Mucosa of rectum (tissue), 2 donors: ENCODE data around the gene HSBP1L1.
A peak's percentile ranks its signal among the peaks of the same experiment; 100 is the strongest.

ENCODE experiments used
- H3K27ac ChIP-seq, 2 donors: one replicate each; pipeline ENCODE4 v1.7.0; 2013; ENCODE audit warnings: inconsistent platforms in 2 of 2, low read depth in 2 of 2, low read length in 2 of 2
- H3K27me3 ChIP-seq, 2 donors: one replicate each; pipeline ENCODE4 v1.7.0; 2013; ENCODE audit warnings: low read length in 2 of 2; ENCODE audit not compliant: control insufficient read depth in 2 of 2, insufficient read depth in 2 of 2
- H3K36me3 ChIP-seq, 2 donors: one replicate each; pipeline ENCODE4 v1.7.0; 2013; ENCODE audit warnings: low read length in 2 of 2; ENCODE audit not compliant: control insufficient read depth in 2 of 2, insufficient read depth in 2 of 2
- H3K4me1 ChIP-seq, 2 donors: one replicate each; pipeline ENCODE4 v1.7.0; 2013; ENCODE audit warnings: low read length in 2 of 2, mild to moderate bottlenecking in 1 of 2; ENCODE audit not compliant: control insufficient read depth in 2 of 2, insufficient read depth in 2 of 2
- H3K4me3 ChIP-seq, 2 donors: one replicate each; pipeline ENCODE4 v1.7.0; 2013; ENCODE audit warnings: low read length in 2 of 2
- H3K9ac ChIP-seq, 2 donors: one replicate each; pipeline ENCODE4 v1.7.0; 2013; ENCODE audit warnings: low read length in 2 of 2, low read depth in 1 of 2, mild to moderate bottlenecking in 1 of 2
- H3K9me3 ChIP-seq, 2 donors: one replicate each; pipeline ENCODE4 v1.7.0; 2013; ENCODE audit warnings: low read length in 2 of 2; ENCODE audit not compliant: control insufficient read depth in 2 of 2
- donor health status: healthy.
- donor health status: Normal muscosa, but diverticular disease.

Gene HSBP1L1

GRCh38 chr18:79964330-79965118, at the start of gene HSBP1L1:
TSS of gene HSBP1L1 (plus strand) at chr18:79964643. CDS start at chr18:79964736, 93 bp downstream.
- Histone ChIP-seq H3K27me3 (no peaks in the 10 kb centered on the region), H3K27ac (peak within 1 kb of the TSS; percentile 95), H3K36me3 (peaks cover 2 to 4% of the 10 kb centered on the region in 2 donors), H3K4me3 (peak within 1 kb of the TSS; percentile 71 to 82), H3K4me1 (peaks cover 25 to 47% of the 10 kb centered on the region in 2 donors), H3K9me3 (no peaks in the 10 kb centered on the region), H3K9ac (peak within 1 kb of the TSS; percentile 79 to 93)

DNA sequence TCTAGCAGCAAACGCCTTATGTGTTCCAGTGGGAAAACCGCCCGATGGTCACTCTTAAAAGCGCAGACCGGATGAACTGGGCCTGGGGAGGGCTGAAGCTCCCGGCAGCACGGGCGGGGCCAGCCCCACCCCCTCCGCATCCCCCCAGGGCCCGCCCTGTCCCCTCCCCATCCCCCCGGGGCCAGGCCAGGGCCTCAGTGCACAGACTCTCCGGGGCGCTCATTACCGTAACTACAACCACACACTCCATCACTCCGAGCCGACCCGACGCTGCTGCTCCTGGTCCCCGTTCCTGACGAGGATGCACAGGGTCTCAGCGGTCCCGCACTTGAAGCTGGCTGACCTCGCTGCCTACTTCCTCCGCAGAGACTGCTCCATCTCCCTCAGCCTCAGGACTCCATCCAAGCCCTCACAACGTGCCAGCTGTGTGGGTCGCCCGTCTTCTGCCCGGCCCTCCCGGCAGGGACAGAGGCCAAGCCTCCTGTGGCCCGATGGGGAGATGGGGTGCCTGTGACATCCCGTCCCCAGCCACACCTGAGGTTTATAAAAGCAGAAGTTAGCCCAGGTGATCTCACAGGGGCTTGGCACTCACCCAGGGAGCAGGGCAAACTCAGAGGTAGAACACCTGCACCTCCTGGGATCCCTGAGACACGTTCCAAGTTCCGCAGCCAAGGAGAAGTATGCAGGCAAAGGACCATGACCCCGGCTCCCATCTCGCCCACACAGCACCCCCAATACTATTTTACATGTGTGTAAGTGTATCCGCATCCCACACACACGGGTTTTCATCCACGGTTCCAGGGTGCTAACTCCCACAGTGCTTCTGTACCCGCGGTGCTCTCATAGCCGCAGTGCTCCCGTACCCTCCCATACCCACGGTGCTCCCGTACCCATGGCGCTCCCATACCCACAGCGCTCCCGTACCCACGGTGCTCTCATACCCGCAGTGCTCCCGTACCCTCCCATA, 49.0 kb upstream of the HSBP1L1 start:
- no peak overlapping the region for H3K9ac ChIP-seq
- H3K4me1 ChIP-seq, result no peaks in the 10 kb centered on the region
- H3K27ac ChIP-seq, result no peak overlapping the region
- H3K36me3 ChIP-seq, result peaks cover 37 to 49% of the 10 kb centered on the region in 2 donors
- no peaks in the 10 kb centered on the region for H3K9me3 ChIP-seq
- no peak overlapping the region for H3K4me3 ChIP-seq
- H3K27me3 ChIP-seq, result no peaks in the 10 kb centered on the region

- Histone ChIP-seq H3K9me3 (no peaks in the 10 kb centered on the region), H3K9ac (no peak overlapping the region), H3K36me3 (peaks cover 33 to 46% of the 10 kb centered on the region in 2 donors)
These were observed 48.3 kb upstream of the HSBP1L1 start for GRCh38 chr18:79916128-79916494.

DNA sequence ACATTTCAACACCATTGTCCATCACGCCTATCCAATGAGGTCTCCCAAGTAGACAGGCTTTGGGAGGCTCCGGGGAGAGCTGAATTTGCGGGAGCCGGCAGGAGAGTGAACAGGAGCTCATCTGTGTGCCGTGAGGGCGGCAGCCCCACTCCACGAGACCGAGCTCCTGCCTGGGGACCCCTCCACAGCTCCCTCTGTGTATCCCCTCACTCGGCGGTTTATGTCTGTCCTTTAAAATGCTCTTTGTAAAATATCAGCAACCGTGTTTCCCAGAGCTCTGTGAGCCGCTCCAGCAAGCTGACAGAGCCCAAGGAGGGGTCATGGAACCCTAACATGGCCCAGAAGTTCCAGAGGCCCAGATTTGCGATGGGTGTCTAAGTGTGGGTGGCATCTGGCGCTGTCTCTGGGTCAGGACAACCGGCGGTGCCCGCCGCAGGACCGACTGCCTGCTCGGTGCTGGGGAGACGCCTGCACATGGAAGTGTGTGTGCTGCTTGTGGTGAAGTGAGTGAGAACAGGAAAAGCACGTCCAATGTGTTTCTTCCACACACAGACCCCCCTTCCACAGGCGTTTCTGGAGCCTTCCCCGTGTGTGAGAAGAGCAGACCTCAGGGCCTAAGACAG, 47.8 kb upstream of the HSBP1L1 start:
- peaks cover 33 to 46% of the 10 kb centered on the region in 2 donors for H3K36me3 ChIP-seq
- H3K4me1 ChIP-seq, result no peaks in the 10 kb centered on the region
- H3K27me3 ChIP-seq, result no peaks in the 10 kb centered on the region
- no peaks in the 10 kb centered on the region for H3K9me3 ChIP-seq
- H3K4me3 ChIP-seq, result no peak overlapping the region
- H3K9ac ChIP-seq, result no peak overlapping the region
- no peak overlapping the region for H3K27ac ChIP-seq

More at GRCh38 chr18:79916128-79916494, 48.3 kb upstream of the HSBP1L1 start:
- no peaks in the 10 kb centered on the region for H3K27me3 ChIP-seq
- H3K4me3 ChIP-seq, result no peak overlapping the region
- H3K27ac ChIP-seq, result no peak overlapping the region
- H3K4me1 ChIP-seq, result no peaks in the 10 kb centered on the region

- H3K27ac ChIP-seq, result no peak overlapping the region
- no peaks in the 10 kb centered on the region for H3K4me1 ChIP-seq
- no peaks in the 10 kb centered on the region for H3K27me3 ChIP-seq
- H3K36me3 ChIP-seq, result peaks cover 35 to 47% of the 10 kb centered on the region in 2 donors
- no peak overlapping the region for H3K4me3 ChIP-seq
- H3K9me3 ChIP-seq, result no peaks in the 10 kb centered on the region
- no peak overlapping the region for H3K9ac ChIP-seq
These were observed 47.1 kb upstream of the HSBP1L1 start for GRCh38 chr18:79917169-79917852.

DNA sequence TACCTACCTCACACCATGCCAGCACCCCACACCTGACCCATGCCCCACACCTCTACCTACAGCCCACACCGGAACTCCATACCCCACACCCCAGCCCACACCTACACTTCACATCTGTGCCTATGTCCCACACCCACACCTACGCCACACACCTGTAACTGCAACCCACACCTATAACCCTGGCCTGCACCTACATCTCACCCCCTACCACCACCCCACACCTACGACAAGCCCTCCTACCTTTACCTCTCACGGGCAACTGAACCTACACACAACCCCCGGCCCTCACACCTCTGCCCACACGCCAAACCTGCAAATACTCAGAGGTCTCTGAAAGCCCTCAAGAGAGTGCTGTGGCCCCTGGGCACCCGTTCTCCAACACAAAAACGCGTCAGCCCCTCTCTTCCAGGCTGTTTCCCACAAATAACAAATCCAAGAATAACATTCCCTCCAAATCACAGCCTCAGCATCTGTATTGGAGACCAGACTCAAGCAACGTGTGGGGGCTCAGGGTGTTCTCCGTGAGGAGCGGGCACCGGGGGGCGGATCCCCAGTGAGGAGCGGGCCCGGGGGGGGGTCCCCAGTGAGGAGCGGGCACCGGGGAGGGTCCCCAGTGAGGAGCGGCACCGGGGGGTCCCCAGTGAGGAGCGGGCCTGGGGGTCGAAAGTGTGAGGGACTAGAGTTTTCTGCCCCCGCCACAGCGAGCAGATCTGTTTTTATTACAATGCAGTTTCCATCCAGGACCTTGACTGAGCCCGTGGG, 46.4 kb upstream of the HSBP1L1 start:
- Histone ChIP-seq H3K4me3 (no peak overlapping the region), H3K9me3 (no peaks in the 10 kb centered on the region), H3K36me3 (peaks cover 32 to 40% of the 10 kb centered on the region in 2 donors), H3K9ac (no peak overlapping the region), H3K27ac (no peak overlapping the region), H3K27me3 (no peaks in the 10 kb centered on the region), H3K4me1 (no peaks in the 10 kb centered on the region)

DNA sequence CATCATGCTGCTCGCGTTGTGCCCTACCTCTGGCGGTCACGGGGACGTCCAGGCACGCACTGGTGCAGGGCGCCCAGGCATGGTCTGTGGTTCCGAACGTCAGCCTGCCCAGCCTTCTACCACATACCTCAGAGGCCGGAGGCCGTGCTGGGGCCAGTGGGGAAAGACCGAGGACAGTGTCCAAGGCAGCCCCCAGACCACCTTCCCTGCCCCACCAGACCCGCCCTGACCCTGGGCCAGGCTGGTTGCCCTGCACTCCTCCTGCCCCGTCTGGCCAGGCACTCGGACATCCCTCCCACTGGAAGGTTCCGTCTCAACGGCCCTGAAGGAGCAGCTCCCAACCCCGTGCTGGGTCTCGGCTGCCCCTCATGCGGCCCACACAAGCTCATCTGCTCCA, 45.8 kb upstream of the HSBP1L1 start:
- Histone ChIP-seq H3K9ac (no peak overlapping the region), H3K4me1 (no peaks in the 10 kb centered on the region), H3K4me3 (no peak overlapping the region), H3K27ac (no peak overlapping the region), H3K9me3 (no peaks in the 10 kb centered on the region), H3K36me3 (peaks cover 34 to 35% of the 10 kb centered on the region in 2 donors), H3K27me3 (no peaks in the 10 kb centered on the region)

DNA sequence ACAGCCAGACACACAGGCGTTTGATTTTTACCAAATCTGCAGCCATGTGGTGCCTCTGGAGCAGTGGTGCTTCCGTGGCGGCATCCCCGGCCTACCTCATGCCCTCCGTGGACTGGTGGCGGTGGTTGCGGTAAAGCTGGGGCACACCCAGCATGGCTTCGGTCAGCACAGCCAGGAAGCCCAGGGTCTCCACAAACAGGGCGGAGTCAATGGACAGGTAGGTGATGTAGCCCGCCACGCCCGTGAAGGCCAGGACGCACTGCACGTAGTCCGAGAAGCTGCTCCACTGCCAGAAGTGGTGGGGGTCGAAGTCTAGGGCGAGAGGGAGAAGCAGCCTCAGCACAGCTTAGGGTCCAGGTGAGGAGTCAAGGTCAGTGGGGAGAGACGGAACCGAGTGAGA, 45.4 kb upstream of the HSBP1L1 start:
- Histone ChIP-seq H3K9me3 (no peaks in the 10 kb centered on the region), H3K36me3 (peaks cover 34 to 36% of the 10 kb centered on the region in 2 donors)

More for the DNA sequence above, 45.4 kb upstream of the HSBP1L1 start:
- no peaks in the 10 kb centered on the region for H3K27me3 ChIP-seq
- H3K4me3 ChIP-seq, result no peak overlapping the region
- H3K9ac ChIP-seq, result no peak overlapping the region
- no peak overlapping the region for H3K27ac ChIP-seq
- H3K4me1 ChIP-seq, result no peaks in the 10 kb centered on the region
